Measurements from ENCODE around the gene ADAP2.

DNA sequence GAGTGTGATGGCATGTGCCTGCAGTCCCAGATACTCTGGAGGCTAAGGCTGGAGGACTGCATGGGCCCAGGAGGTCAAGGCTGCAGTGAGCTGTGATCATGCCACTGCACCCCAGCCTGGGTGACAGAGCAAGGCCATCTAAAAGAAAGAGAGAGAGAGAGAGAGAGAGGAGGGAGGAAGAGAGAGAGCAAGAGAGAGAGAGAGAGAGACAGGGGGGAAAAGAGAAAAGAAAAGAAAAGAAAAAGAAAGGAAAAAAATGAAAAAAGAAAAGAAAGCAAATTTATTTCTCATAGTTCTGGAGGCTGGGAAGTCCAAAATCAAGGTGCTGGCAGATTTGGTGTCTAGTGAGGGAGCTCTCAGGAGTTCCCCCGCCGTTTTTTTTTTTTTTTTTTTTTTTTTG lies 82.4 kb downstream of the ADAP2 start:
- TF ChIP-seq CTCF (IDR thresholded peaks at IDR 0.05) (no peak), EP300 (IDR thresholded peaks at IDR 0.05) (no peak)
